Skeletal muscle satellite cell (primary cell): ENCODE results near the gene ZNF43.
"Not testable (repeated sequence)": the region's sequence is repeated elsewhere in the genome, so short reads cannot be mapped to it uniquely, and the experiment has no call there.

ENCODE experiments used
- H3K27me3 ChIP-seq: 2 replicates; pipeline ENCODE4 v1.7.0; 2013; ENCODE audit warnings: low read length; ENCODE audit not compliant: control insufficient read depth, insufficient read depth
- H3K36me3 ChIP-seq: 2 replicates; pipeline ENCODE4 v1.7.0; 2013; ENCODE audit warnings: mild to moderate bottlenecking, control low read depth, low read length; ENCODE audit not compliant: insufficient read depth
- H3K4me1 ChIP-seq: 2 replicates; pipeline ENCODE4 v1.7.0; 2013; ENCODE audit warnings: low read length; ENCODE audit not compliant: control insufficient read depth, insufficient read depth
- H3K4me2 ChIP-seq: 2 replicates; pipeline ENCODE4 v1.7.0; 2013; ENCODE audit warnings: mild to moderate bottlenecking, low read length
- H3K4me3 ChIP-seq: 2 replicates; pipeline ENCODE4 v1.7.0; 2013; ENCODE audit warnings: low read length
- H3K9ac ChIP-seq: 2 replicates; pipeline ENCODE4 v1.7.0; 2013; ENCODE audit warnings: mild to moderate bottlenecking, low read depth, low read length, moderate library complexity
- H3K9me3 ChIP-seq: replicated peaks from 2 replicates; pipeline ENCODE4 v1.7.0; 2013; ENCODE audit warnings: mild to moderate bottlenecking, control low read depth, low read length

Gene ZNF43

GRCh38 chr19:21789466-21790085 is 46.4 kb downstream of the ZNF43 start:
- Histone ChIP-seq H3K9ac (no peak overlapping the region), H3K9me3 (no peaks in the 10 kb centered on the region), H3K4me1 (no peaks in the 10 kb centered on the region), H3K4me3 (no peak overlapping the region), H3K36me3 (no peaks in the 10 kb centered on the region), H3K27me3 (no peaks in the 10 kb centered on the region), H3K4me2 (no peak overlapping the region)

GRCh38 chr19:21786936-21787335 is 49.0 kb downstream of the ZNF43 start:
- Histone ChIP-seq H3K4me2 (no peak overlapping the region), H3K9me3 (no peaks in the 10 kb centered on the region), H3K4me3 (no peak overlapping the region), H3K4me1 (no peaks in the 10 kb centered on the region), H3K36me3 (no peaks in the 10 kb centered on the region), H3K27me3 (no peaks in the 10 kb centered on the region), H3K9ac (no peak overlapping the region)

GRCh38 chr19:21775792-21776191 is 60.2 kb downstream of the ZNF43 start:
- H3K9ac ChIP-seq, H3K36me3 ChIP-seq, H3K4me2 ChIP-seq, H3K4me3 ChIP-seq, H3K9me3 ChIP-seq, H3K4me1 ChIP-seq, H3K27me3 ChIP-seq: not testable (repeated sequence)

GRCh38 chr19:21767065-21767800 is 68.7 kb downstream of the ZNF43 start, which contains the start of gene ZNF100:
Gene ZNF100, minus strand, starts transcription at chr19:21767579. Its CDS starts 150 bp downstream, at chr19:21767429.
- Histone ChIP-seq H3K4me1 (no peaks in the 10 kb centered on the region), H3K9ac (peak within 1 kb of the TSS; percentile 91), H3K4me3 (peak within 1 kb of the TSS; percentile 97), H3K4me2 (peak within 1 kb of the TSS; percentile 81), H3K27me3 (no peaks in the 10 kb centered on the region), H3K36me3 (peaks cover 14% of the 10 kb centered on the region), H3K9me3 (no peaks in the 10 kb centered on the region)

- not testable (repeated sequence) for H3K9me3 ChIP-seq, H3K27me3 ChIP-seq
These were observed 69.3 kb downstream of the ZNF43 start for GRCh38 chr19:21766705-21767064.

GRCh38 chr19:21765151-21765550 is 70.8 kb downstream of the ZNF43 start:
- Histone ChIP-seq H3K9ac (no peak overlapping the region), H3K36me3 (peaks cover 23% of the 10 kb centered on the region)

More at GRCh38 chr19:21766705-21767064, 69.3 kb downstream of the ZNF43 start:
- H3K4me3 ChIP-seq, result peak overlapping the region; percentile 97
- H3K4me2 ChIP-seq, result peak overlapping the region; percentile 81
- H3K36me3 ChIP-seq, result peaks cover 19% of the 10 kb centered on the region
- not testable (repeated sequence) for H3K4me1 ChIP-seq
- peak overlapping the region; percentile 91 for H3K9ac ChIP-seq

GRCh38 chr19:21761547-21761946 is 74.4 kb downstream of the ZNF43 start:
- not testable (repeated sequence) for H3K4me3 ChIP-seq, H3K4me1 ChIP-seq, H3K27me3 ChIP-seq, H3K4me2 ChIP-seq, H3K9ac ChIP-seq, H3K9me3 ChIP-seq
- peaks cover 41% of the 10 kb centered on the region for H3K36me3 ChIP-seq

More at GRCh38 chr19:21765151-21765550, 70.8 kb downstream of the ZNF43 start:
- H3K4me1 ChIP-seq, result no peaks in the 10 kb centered on the region
- H3K27me3 ChIP-seq, result no peaks in the 10 kb centered on the region
- H3K9me3 ChIP-seq, result no peaks in the 10 kb centered on the region
- H3K4me2 ChIP-seq, result no peak overlapping the region
- H3K4me3 ChIP-seq, result no peak overlapping the region

- Histone ChIP-seq H3K27me3 (no peaks in the 10 kb centered on the region), H3K4me3 (no peak overlapping the region), H3K4me2 (no peak overlapping the region), H3K9ac (no peak overlapping the region), H3K4me1 (no peaks in the 10 kb centered on the region), H3K36me3 (peaks cover 45% of the 10 kb centered on the region), H3K9me3 (no peaks in the 10 kb centered on the region)
These were observed 77.7 kb downstream of the ZNF43 start for GRCh38 chr19:21758296-21758695.

- not testable (repeated sequence) for H3K27me3 ChIP-seq, H3K4me1 ChIP-seq, H3K9me3 ChIP-seq, H3K9ac ChIP-seq, H3K4me2 ChIP-seq, H3K4me3 ChIP-seq
- peaks cover 52% of the 10 kb centered on the region for H3K36me3 ChIP-seq
These were observed 80.4 kb downstream of the ZNF43 start for GRCh38 chr19:21755555-21755954.
